NCI-H128 (cell line): ENCODE data around the gene NBR1.
"Not testable (repeated sequence)": the region's sequence is repeated elsewhere in the genome, so short reads cannot be mapped to it uniquely, and the experiment has no call there.

Experiments used
- DNase-seq: peaks from one replicate; lab custom pipeline; 2025; ENCODE audit not compliant: unreplicated experiment; lab: John Stamatoyannopoulos, UW

The NBR1 gene

DNA sequence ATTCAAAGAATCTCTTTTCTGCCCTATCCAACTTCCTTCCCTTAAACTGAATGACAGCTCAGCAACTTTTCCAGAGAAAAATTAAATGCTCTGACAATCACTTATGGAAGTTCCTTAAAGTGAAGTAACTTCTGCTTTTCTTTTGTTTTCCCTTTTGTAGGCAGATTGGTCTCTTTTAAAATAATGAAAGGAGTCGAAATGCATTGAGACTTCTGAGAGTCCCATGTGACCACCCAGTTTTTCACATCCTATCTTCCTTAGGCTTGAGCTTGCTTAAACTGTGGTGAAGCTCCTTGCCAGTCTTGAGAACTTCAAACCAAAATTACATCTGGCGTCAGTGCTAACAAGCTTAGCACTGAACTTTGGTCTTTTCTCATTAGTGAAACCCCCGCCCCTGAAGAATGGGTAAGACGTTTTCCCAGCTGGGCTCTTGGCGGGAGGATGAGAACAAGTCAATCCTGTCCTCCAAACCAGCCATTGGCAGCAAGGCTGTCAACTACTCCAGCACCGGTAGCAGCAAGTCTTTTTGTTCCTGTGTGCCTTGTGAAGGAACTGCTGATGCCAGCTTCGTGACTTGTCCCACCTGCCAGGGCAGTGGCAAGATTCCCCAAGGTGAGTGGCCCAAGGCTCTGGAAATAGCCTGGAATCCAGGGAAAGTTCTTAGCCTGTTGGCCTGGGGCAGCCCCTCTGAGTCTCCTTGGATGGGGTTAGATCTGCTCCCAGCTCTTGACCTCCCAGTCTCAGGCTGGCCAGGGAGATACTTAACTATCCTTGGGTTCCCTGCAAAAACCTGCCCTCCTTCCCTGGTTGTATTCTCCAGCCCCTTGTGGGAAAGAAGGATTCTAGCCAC lies 41.9 kb downstream of the NBR1 start:
- DNase-seq, result no peak

DNA sequence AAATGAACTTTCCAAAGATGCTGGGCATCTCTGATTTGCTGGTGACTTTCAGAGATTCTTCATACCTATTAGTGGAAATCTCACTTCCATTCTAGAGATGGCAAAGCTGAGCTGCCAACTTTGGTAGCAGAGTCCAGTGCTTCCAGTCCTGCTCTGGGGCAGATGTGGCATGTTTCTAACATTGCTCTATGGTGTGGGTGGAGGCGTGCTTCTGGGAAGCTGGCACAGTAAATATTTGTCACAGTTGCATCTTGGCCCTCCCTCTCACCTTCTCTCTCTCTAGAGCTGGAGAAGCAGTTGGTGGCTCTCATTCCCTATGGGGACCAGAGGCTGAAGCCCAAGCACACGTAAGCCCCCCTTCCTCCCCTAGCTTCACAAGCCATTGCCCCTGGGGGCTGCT lies 42.5 kb downstream of the NBR1 start:
- no peak for DNase-seq

- DNase-seq, result no peak
These were observed 44.3 kb downstream of the NBR1 start for GRCh38 chr17:43215341-43215740.

DNA sequence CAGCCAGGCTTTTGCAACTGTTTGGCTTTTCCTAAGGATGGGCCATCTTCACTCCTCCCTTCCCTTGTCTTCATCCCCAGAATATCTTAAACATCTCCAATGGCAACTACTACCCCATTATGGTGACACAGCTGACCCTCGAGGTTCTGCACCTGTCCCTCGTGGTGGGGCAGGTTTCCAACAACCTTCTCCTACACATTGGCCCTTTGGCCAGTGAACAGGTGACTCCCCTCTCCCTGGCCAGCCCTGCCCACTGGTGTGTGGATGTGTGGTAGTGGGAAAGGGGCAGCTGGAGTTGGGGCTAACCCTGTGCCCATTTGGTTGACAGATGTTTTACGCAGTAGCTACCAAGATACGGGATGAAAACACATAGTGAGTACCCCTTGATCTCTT lies 45.4 kb downstream of the NBR1 start:
- DNase-seq, result no peak

- DNase-seq, result no peak
These were observed 46.0 kb downstream of the NBR1 start for GRCh38 chr17:43216762-43217613.

DNA sequence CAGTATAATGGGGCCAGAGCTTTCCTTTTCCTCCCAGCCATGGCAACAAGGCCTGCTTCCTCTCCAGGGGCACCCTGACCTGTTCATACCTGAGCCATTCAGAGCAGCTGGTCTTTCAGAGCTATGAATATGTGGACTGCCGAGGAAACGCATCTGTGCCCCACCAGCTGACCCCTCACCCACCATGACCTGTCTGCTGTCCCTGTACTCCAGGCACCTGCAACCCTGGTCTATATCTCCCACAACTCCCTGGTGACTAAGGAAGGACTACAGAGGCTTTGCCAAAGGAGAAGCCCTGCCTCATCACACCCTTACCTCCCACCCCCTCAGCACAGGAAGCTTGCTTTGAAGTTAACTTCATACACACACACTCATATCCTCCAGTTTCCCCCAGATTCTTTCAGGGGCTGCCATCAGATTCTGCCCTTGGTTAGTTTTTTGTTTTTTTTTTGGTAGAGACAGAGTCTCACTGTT lies 46.6 kb downstream of the NBR1 start:
- DNase-seq, result no peak

GRCh38 chr17:43219001-43219400 lies 48.0 kb downstream of the NBR1 start:
- no peak for DNase-seq

GRCh38 chr17:43219746-43220380 lies 48.8 kb downstream of the NBR1 start:
- no peak for DNase-seq

- no peak for DNase-seq
These were observed 49.6 kb downstream of the NBR1 start for GRCh38 chr17:43220511-43221125.

DNA sequence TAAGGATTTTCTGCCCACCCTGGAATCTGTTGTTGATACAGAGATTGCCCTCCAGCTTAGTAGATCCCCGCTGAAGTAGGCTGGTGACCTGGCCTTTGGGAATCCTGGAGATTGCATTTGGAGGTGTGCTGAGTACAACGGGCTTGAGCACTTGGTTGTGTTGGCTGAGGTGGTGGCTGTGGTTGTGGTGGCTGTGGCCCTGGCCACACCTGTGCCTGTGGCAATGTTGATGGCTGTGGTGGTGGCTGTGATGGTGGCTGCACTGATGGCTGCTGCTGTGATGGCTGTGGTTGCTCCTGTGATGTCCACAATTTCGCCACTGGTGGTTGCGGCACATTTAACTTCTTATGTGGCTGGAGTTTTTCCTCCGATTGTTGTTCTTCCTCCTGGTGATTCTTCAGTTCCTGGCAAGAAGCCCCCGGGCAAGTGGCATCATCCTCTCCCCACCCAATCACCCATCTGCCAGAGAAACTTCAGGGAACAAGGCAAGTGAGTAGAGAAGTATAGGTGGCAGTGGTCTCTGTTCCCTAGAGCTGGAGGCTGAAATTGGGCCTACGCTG lies 53.2 kb downstream of the NBR1 start:
- DNase-seq, result no peak

GRCh38 chr17:43226393-43226792 lies 55.4 kb downstream of the NBR1 start:
- no peak for DNase-seq

- DNase-seq, result not testable (repeated sequence)
These were observed 57.2 kb downstream of the NBR1 start, which contains the start of gene CCDC200 for GRCh38 chr17:43228020-43228782. TSS of gene CCDC200 (minus strand) at chr17:43228623. CDS start at chr17:43228554, 69 bp downstream.

- not testable (repeated sequence) for DNase-seq
These were observed 60.4 kb downstream of the NBR1 start for GRCh38 chr17:43231205-43232020.

GRCh38 chr17:43232021-43232699 lies 61.1 kb downstream of the NBR1 start:
- not testable (repeated sequence) for DNase-seq

GRCh38 chr17:43233263-43233662 lies 62.2 kb downstream of the NBR1 start:
- DNase-seq, result not testable (repeated sequence)

GRCh38 chr17:43233877-43234276 lies 62.9 kb downstream of the NBR1 start, which contains the start of gene RNU2-1:
TSS of gene RNU2-1 (minus strand) at chr17:43233977.
- DNase-seq, result not testable (repeated sequence)

DNA sequence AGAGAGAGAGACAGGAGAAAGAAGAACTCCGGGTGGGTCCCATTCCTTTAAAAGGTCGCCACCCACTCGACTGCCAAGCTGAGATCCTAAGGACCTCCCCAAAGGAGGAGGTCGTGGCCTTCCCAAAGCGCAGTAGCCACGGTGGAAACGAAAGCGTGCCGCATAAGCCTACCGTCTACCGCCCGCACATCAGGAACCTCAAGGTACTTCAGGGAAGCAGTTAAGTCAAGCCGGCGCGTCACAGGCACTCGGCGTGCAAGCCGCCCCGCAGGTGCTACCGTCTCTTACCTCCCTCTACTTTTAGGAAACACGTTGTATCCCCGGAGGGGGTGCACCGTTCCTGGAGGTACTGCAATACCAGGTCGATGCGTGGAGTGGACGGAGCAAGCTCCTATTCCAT lies 68.6 kb downstream of the NBR1 start:
- not testable (repeated sequence) for DNase-seq
